Caco-2 (cell line): ENCODE measurements around the gene MAPK4. TPM values are rescaled to one million over a fixed set of nuclear protein-coding genes. Genes with fewer than 3 reads are reported as not detected.

Experiments
- BruUV-seq: library from RNA; stranded (reverse); fragments of 400-500 nt; replicated peaks from 2 replicates; lab custom pipeline; 2021; lab: Mats Ljungman, UMichigan
- CTCF ChIA-PET: fragments of 300-600 bp; sonication (Branson Sonifier 250); formaldehyde crosslinking; loops from one replicate; lab custom pipeline; 2022; ENCODE audit warnings: antibody characterized with exemption; lab: Charles Lee
- POLR2A ChIA-PET: fragments of 300-600 bp; sonication (Branson Sonifier 250); formaldehyde crosslinking; loops from one replicate; lab custom pipeline; 2022; ENCODE audit warnings: antibody characterized with exemption; lab: Charles Lee
- DNase-seq, 2 experiments: peaks; one replicate each; pipeline versions ENCODE4 v3.0.0 to v3.0.0-alpha.2; 2020 to 2022
- H3K27me3 ChIP-seq: replicated peaks from 2 replicates; pipeline ENCODE4 v1.6.0; 2011; ENCODE audit warnings: low read length; ENCODE audit not compliant: control insufficient read depth, insufficient read depth
- H3K36me3 ChIP-seq: 2 replicates; pipeline ENCODE4 v1.5.1; 2011; ENCODE audit warnings: low read length; ENCODE audit not compliant: control insufficient read depth, insufficient read depth
- H3K4me1 ChIP-seq: fragments of 250-450 bp; sonication (Bioruptor Pico); 2 replicates; pipeline ENCODE4 v1.5.1; 2020; ENCODE audit warnings: mild to moderate bottlenecking
- H3K4me3 ChIP-seq: 2 replicates; pipeline ENCODE4 v1.5.1; 2011; ENCODE audit warnings: low read depth, mild to moderate bottlenecking, control low read depth, low read length
- H3K9me3 ChIP-seq: fragments of 250-450 bp; sonication (Bioruptor Pico); 2 replicates; pipeline ENCODE4 v1.5.1; 2020; ENCODE audit warnings: mild to moderate bottlenecking, moderate library complexity
- H3K27ac Mint-ChIP-seq: one replicate; pipeline ENCODE4 v1.8.0; 2022; ENCODE audit warnings: mixed read lengths; ENCODE audit not compliant: unreplicated experiment
- H3K27me3 Mint-ChIP-seq: one replicate; pipeline ENCODE4 v1.8.0; 2022; ENCODE audit warnings: mixed read lengths; ENCODE audit not compliant: insufficient read depth, unreplicated experiment
- H3K36me3 Mint-ChIP-seq: one replicate; pipeline ENCODE4 v1.8.0; 2022; ENCODE audit warnings: mild to moderate bottlenecking, mixed read lengths; ENCODE audit not compliant: insufficient read depth, unreplicated experiment
- H3K4me1 Mint-ChIP-seq: one replicate; pipeline ENCODE4 v1.8.0; 2022; ENCODE audit warnings: low read depth, mixed read lengths; ENCODE audit not compliant: unreplicated experiment
- H3K4me3 Mint-ChIP-seq: one replicate; pipeline ENCODE4 v1.8.0; 2022; ENCODE audit warnings: mild to moderate bottlenecking, moderate library complexity, mixed read lengths; ENCODE audit not compliant: unreplicated experiment
- H3K9me3 Mint-ChIP-seq: one replicate; pipeline ENCODE4 v1.8.0; 2022; ENCODE audit warnings: mixed read lengths; ENCODE audit not compliant: unreplicated experiment
- intact Hi-C: fragments of 100-400 bp; cut with micrococcal nuclease; formaldehyde crosslinking; loops from one replicate; pipeline ENCODE4 v1.10.0; 2022; ENCODE audit not compliant: unreplicated experiment
- total RNA-seq: library from RNA; stranded (reverse); gene quantifications from 2 replicates; pipeline ENCODE4 v1.2.3, GENCODE V29; 2022
- TF ChIP-seq, protein P1 (sequence below), 2 experiments: fragments of 200-600 bp in 1 of 2; IDR thresholded peaks; 1 replicate in 1 of 2; 2 replicates in 1 of 2; pipeline versions ENCODE4 v1.5.1 to v1.8.0; 2011 to 2022; ENCODE audit warnings: antibody characterized with exemption in 1 of 2, control low read depth in 1 of 2, inconsistent platforms in 1 of 2, low read depth in 1 of 2, low read length in 1 of 2, mild to moderate bottlenecking in 1 of 2, moderate library complexity in 1 of 2; ENCODE audit not compliant: insufficient read depth in 1 of 2, severe bottlenecking in 1 of 2, unreplicated experiment in 1 of 2

Gene MAPK4
- total RNA-seq, 1 experiment from 2014 or later: 0.88 TPM

DNA sequence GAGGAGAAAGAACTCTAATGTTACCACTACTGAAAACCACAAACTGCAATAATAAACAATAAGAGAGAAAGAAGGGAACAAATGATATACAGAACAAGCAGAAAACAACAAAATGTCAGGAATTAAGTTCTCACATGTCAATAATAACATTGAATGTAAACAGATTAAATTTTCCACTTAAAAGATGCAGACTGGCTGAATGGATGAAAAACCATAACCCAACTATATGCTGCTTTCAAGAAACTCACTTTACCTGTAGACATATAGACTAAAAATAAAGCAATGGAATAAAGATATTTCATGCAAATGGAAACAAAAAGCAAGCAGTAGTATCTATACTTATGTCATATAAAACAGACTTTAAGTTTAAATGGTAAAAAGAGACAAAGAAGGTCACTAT is 209.6 kb downstream of the MAPK4 start:
- intact Hi-C loops: no loop called here
- Histone ChIP-seq H3K4me3 (no peak overlapping the region), H3K4me1 (no peaks in the 10 kb centered on the region), H3K9me3 (no peaks in the 10 kb centered on the region), H3K36me3 (no peaks in the 10 kb centered on the region), H3K27me3 (no peaks in the 10 kb centered on the region)
- Mint-ChIP-seq H3K36me3 (no peaks in the 10 kb centered on the region), H3K4me1 (no peaks in the 10 kb centered on the region), H3K27me3 (no peaks in the 10 kb centered on the region), H3K27ac (no peak overlapping the region), H3K9me3 (peaks cover 13% of the 10 kb centered on the region), H3K4me3 (no peak overlapping the region)
- TF ChIP-seq, protein P1, sequence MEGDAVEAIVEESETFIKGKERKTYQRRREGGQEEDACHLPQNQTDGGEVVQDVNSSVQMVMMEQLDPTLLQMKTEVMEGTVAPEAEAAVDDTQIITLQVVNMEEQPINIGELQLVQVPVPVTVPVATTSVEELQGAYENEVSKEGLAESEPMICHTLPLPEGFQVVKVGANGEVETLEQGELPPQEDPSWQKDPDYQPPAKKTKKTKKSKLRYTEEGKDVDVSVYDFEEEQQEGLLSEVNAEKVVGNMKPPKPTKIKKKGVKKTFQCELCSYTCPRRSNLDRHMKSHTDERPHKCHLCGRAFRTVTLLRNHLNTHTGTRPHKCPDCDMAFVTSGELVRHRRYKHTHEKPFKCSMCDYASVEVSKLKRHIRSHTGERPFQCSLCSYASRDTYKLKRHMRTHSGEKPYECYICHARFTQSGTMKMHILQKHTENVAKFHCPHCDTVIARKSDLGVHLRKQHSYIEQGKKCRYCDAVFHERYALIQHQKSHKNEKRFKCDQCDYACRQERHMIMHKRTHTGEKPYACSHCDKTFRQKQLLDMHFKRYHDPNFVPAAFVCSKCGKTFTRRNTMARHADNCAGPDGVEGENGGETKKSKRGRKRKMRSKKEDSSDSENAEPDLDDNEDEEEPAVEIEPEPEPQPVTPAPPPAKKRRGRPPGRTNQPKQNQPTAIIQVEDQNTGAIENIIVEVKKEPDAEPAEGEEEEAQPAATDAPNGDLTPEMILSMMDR (IDR thresholded peaks at IDR 0.05; ENCODE audit: insufficient read depth in 1 of 2, low read depth in 1 of 2, low read length in 1 of 2, severe bottlenecking in 1 of 2, unreplicated experiment in 1 of 2): no peak
- ChIA-PET POLR2A (no interaction called here), CTCF (no interaction called here)
- no peak for DNase-seq
- BruUV-seq: no TSS peak

DNA sequence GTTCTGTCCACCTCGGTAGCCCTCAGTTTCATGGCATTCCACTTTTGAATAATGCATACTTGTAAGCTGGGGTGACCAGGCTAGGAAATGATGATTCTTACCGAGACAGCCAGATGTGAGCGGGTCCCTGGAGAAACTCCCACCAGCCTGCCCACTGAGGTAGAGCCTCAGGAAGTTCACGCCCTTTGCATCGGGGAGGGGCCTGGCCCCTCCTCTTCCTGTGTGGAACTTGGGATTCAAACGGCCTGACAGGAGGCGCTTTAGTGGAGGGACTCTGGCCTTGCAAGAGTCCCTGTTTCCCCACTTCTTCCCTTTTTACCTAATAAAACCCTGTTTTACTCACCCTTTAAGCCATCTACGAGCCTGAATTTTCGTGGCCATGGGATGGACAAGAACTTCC is 215.3 kb downstream of the MAPK4 start:
- intact Hi-C loops: no loop called here
- H3K4me3 ChIP-seq: no peak overlapping the region
- ChIA-PET POLR2A (no interaction called here), CTCF (no interaction called here)
- no peaks in the 10 kb centered on the region for H3K4me1 Mint-ChIP-seq
- H3K27me3 Mint-ChIP-seq: no peaks in the 10 kb centered on the region
- TF ChIP-seq, protein P1 (IDR thresholded peaks at IDR 0.05; ENCODE audit: insufficient read depth in 1 of 2, low read depth in 1 of 2, low read length in 1 of 2, severe bottlenecking in 1 of 2, unreplicated experiment in 1 of 2): no peak
- no peak overlapping the region for H3K4me3 Mint-ChIP-seq
- H3K36me3 Mint-ChIP-seq: no peaks in the 10 kb centered on the region
- H3K27me3 ChIP-seq: no peaks in the 10 kb centered on the region
- no peaks in the 10 kb centered on the region for H3K36me3 ChIP-seq
- no peak overlapping the region for H3K27ac Mint-ChIP-seq
- H3K9me3 ChIP-seq: no peaks in the 10 kb centered on the region
- no peak for DNase-seq
- no peaks in the 10 kb centered on the region for H3K4me1 ChIP-seq
- no TSS peak for BruUV-seq
- H3K9me3 Mint-ChIP-seq: no peaks in the 10 kb centered on the region

DNA sequence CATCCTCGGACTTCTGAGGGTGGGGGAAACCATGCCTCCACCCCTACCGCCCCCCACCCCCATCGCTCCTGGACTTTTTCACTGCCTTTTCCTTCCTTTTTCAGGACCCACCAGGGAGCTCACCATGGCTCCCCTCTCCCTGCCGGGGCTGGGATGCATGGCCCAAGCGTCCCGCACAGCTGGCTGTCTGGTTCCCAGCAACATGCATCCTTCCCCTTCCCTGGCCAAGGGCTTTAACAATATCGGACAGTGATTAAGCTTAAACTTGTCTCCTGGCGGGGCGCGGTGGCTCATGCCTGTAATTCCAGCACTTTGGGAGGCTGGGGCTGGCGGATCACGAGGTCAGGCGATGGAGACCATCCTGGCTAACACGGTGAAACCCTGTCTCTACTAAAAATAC is 215.8 kb downstream of the MAPK4 start:
- no peaks in the 10 kb centered on the region for H3K36me3 ChIP-seq
- intact Hi-C loops: no loop called here
- no peaks in the 10 kb centered on the region for H3K9me3 Mint-ChIP-seq
- CTCF ChIA-PET: no interaction called here
- H3K27me3 ChIP-seq: no peaks in the 10 kb centered on the region
- no peak overlapping the region for H3K4me3 ChIP-seq
- no peaks in the 10 kb centered on the region for H3K4me1 Mint-ChIP-seq
- H3K4me3 Mint-ChIP-seq: no peak overlapping the region
- no peaks in the 10 kb centered on the region for H3K27me3 Mint-ChIP-seq
- POLR2A ChIA-PET: no interaction called here
- H3K27ac Mint-ChIP-seq: no peak overlapping the region
- no peaks in the 10 kb centered on the region for H3K36me3 Mint-ChIP-seq
- no TSS peak for BruUV-seq
- no peaks in the 10 kb centered on the region for H3K4me1 ChIP-seq
- no peak for DNase-seq
- TF ChIP-seq, protein P1 (IDR thresholded peaks at IDR 0.05; ENCODE audit: insufficient read depth in 1 of 2, low read depth in 1 of 2, low read length in 1 of 2, severe bottlenecking in 1 of 2, unreplicated experiment in 1 of 2): no peak
- H3K9me3 ChIP-seq: no peaks in the 10 kb centered on the region
